BJ (cell line): ENCODE measurements around the gene NSMCE1. TPM values are rescaled to one million over a fixed set of nuclear protein-coding genes. Genes with fewer than 3 reads are reported as not detected.

Experiments used
- CTCF ChIA-PET: fragments of 350-600 bp; formaldehyde crosslinking; extraction: SDS; loops from one replicate; lab custom pipeline; 2021; ENCODE audit warnings: antibody characterized with exemption, inconsistent platforms; lab: Yijun Ruan, JAX
- POLR2A ChIA-PET: fragments of 300-600 bp; sonication (Branson Sonifier 250); formaldehyde crosslinking; extraction: SDS; loops from one replicate; lab custom pipeline; 2021; ENCODE audit warnings: antibody characterized with exemption; lab: Charles Lee
- DNase-seq: peaks from one replicate; pipeline ENCODE4 v3.0.0-alpha.2; 2011; ENCODE audit warnings: low read depth
- H3K27me3 ChIP-seq: 2 replicates; pipeline ENCODE4 v1.6.0; 2011; ENCODE audit warnings: low read length; ENCODE audit not compliant: control insufficient read depth, insufficient read depth
- H3K36me3 ChIP-seq: 2 replicates; pipeline ENCODE4 v1.5.1; 2011; ENCODE audit warnings: low read length; ENCODE audit not compliant: control insufficient read depth, insufficient read depth
- H3K4me3 ChIP-seq: 2 replicates; pipeline ENCODE4 v1.5.1; 2011; ENCODE audit warnings: low read depth, mild to moderate bottlenecking, control low read depth, low read length
- CTCF ChIP-seq: IDR thresholded peaks from 2 replicates; pipeline ENCODE4 v1.5.1; 2011; ENCODE audit warnings: low read depth, mild to moderate bottlenecking, control low read depth, inconsistent platforms, low read length, moderate library complexity; ENCODE audit not compliant: insufficient read depth
- polyA plus RNA-seq: library from polyadenylated mRNA; depleted of rRNA; stranded (reverse); fragments of >200 nt; gene quantifications from 2 replicates; pipeline ENCODE4 v1.2.3, GENCODE V29; 2011

The NSMCE1 gene
- polyA plus RNA-seq, 1 experiment: 34.3 TPM

- POLR2A ChIA-PET: no interaction called here
- no peak for TF ChIP-seq CTCF
- DNase-seq: no peak
- Histone ChIP-seq H3K4me3 (no peak overlapping the region), H3K36me3 (peaks cover 10% of the 10 kb centered on the region), H3K27me3 (no peaks in the 10 kb centered on the region)
- CTCF ChIA-PET: interaction anchor here (3.0 to 6.8 kb wide), 2 partner anchors 14 to 148 kb away, joined by 17 to 50 read pairs; no protein-coding TSS in a partner anchor
These were observed 48.0 kb downstream of the NSMCE1 start for GRCh38 chr16:27220527-27220926.

GRCh38 chr16:27220120-27220519 lies 48.5 kb downstream of the NSMCE1 start:
- DNase-seq: no peak
- TF ChIP-seq CTCF: no peak
- H3K27me3 ChIP-seq: no peaks in the 10 kb centered on the region
- CTCF ChIA-PET: interaction anchor here (6.8 kb wide), 1 partner anchor 14 kb away, joined by 50 read pairs; no protein-coding TSS in a partner anchor
- peaks cover 7% of the 10 kb centered on the region for H3K36me3 ChIP-seq
- H3K4me3 ChIP-seq: no peak overlapping the region
- POLR2A ChIA-PET: no interaction called here

- no peak for DNase-seq
- ChIA-PET POLR2A (no interaction called here), CTCF (interaction anchor here (1.2 kb wide), 1 partner anchor 13 kb away, joined by 3 read pairs; no protein-coding TSS in a partner anchor)
- Histone ChIP-seq H3K27me3 (no peaks in the 10 kb centered on the region), H3K36me3 (peaks cover 1% of the 10 kb centered on the region), H3K4me3 (no peak overlapping the region)
- TF ChIP-seq CTCF: no peak
These were observed 49.4 kb downstream of the NSMCE1 start for GRCh38 chr16:27219161-27219560.

- Histone ChIP-seq H3K36me3 (peaks cover 1% of the 10 kb centered on the region), H3K4me3 (no peak overlapping the region), H3K27me3 (no peaks in the 10 kb centered on the region)
- no peak for DNase-seq
- ChIA-PET CTCF (interaction anchor here (0.6 to 1.2 kb wide), 2 partner anchors 13 to 517 kb away, joined by 3 read pairs; no protein-coding TSS in a partner anchor), POLR2A (no interaction called here)
- no peak for TF ChIP-seq CTCF
These were observed 49.8 kb downstream of the NSMCE1 start for GRCh38 chr16:27218756-27219155.

- ChIA-PET CTCF (no interaction called here), POLR2A (no interaction called here)
- Histone ChIP-seq H3K27me3 (no peaks in the 10 kb centered on the region), H3K4me3 (no peak overlapping the region), H3K36me3 (peaks cover 1% of the 10 kb centered on the region)
- TF ChIP-seq CTCF: no peak
- DNase-seq: no peak
These were observed 51.3 kb downstream of the NSMCE1 start for GRCh38 chr16:27217256-27217655.
